Measurements from ENCODE around the gene TSHZ2. TPM values are rescaled to one million over a fixed set of nuclear protein-coding genes. Genes with fewer than 3 reads are reported as not detected.
"Not testable (repeated sequence)": the region's sequence is repeated elsewhere in the genome, so short reads cannot be mapped to it uniquely, and the experiment has no call there.

The TSHZ2 gene
- polyA plus RNA-seq, 1 donor, result 10.7 TPM

DNA sequence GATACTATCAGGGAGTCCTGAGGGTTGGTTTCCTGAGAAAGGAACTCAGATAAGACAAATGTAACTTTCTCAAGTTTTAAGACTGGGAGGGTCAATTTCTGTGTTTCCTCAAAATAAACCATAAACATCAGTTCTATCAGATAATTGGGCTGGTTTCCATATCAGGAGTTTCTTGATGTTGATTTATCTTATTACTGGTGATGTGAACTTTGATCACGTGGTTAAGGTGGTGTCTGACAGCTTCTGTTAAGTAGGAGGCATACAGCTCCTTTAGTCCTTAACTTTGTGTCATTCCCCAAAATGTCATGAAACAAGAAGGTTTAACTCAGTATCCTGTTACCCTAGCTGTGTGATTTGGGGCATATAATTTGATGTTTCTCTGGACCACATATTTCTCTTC is 476.3 kb downstream of the TSHZ2 start:
- Histone ChIP-seq H3K27me3 (ENCODE audit: control insufficient read depth, insufficient read depth, low read length) (no peaks in the 10 kb centered on the region), H3K36me3 (ENCODE audit: control insufficient read depth, insufficient read depth, low read length) (no peaks in the 10 kb centered on the region), H3K27ac (ENCODE audit: low read length) (no peak overlapping the region), H3K4me3 (ENCODE audit: low read length) (no peak overlapping the region), H3K9me3 (ENCODE audit: control insufficient read depth, low read depth, low read length) (no peaks in the 10 kb centered on the region), H3K4me1 (ENCODE audit: control insufficient read depth, insufficient read depth, low read length) (no peaks in the 10 kb centered on the region)
- no CpG with 5 or more reads among the region's 1 CpG for WGBS (ENCODE audit: insufficient coverage, low lambda C conversion rate)
- no peak for DNase-seq

DNA sequence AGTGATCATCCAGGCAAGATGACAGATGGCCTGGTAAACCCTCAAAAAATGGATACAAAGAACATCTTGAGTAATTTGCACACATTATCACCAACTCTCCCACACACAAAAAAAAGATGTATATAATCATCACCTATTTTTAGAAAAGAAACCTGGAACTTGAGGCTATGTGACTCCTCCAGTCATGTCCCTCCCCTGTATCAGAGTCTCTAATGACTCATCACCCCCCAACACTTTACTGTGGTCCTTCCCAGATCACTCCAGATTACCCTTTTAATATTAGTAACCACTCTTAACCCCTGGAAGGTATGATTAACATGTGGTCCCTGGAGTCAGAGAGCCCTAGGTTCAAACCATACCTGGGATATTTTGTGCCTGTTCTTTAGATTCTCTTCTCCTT is 476.7 kb downstream of the TSHZ2 start:
- no peak for DNase-seq
- no peak overlapping the region for H3K27ac ChIP-seq (ENCODE audit: low read length)
- H3K36me3 ChIP-seq (ENCODE audit: control insufficient read depth, insufficient read depth, low read length), result no peaks in the 10 kb centered on the region
- H3K27me3 ChIP-seq (ENCODE audit: control insufficient read depth, insufficient read depth, low read length), result no peaks in the 10 kb centered on the region
- H3K4me3 ChIP-seq (ENCODE audit: low read length), result no peak overlapping the region
- H3K4me1 ChIP-seq (ENCODE audit: control insufficient read depth, insufficient read depth, low read length), result no peaks in the 10 kb centered on the region
- no peaks in the 10 kb centered on the region for H3K9me3 ChIP-seq (ENCODE audit: control insufficient read depth, low read depth, low read length)

DNA sequence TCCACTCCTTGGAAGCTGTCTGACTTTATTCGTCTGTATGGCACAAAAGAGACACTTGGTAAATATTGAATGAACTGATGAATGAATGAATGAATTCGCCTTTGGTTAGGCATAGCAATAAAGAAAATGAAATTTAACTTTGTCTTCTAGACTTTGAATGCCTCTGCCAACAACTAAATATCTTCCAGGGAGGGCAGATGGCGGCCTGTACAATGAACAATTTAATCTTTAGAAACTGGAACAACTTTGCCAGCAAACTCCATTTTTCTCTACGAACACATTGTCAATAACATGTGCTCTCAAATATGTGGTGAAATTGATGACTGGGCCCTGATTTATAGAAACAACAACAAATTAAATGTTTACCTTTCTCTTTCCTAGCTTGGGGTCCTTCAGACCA is 480.9 kb downstream of the TSHZ2 start:
- Histone ChIP-seq H3K9me3 (ENCODE audit: control insufficient read depth, low read depth, low read length) (no peaks in the 10 kb centered on the region), H3K4me1 (ENCODE audit: control insufficient read depth, insufficient read depth, low read length) (no peaks in the 10 kb centered on the region), H3K36me3 (ENCODE audit: control insufficient read depth, insufficient read depth, low read length) (no peaks in the 10 kb centered on the region), H3K27me3 (ENCODE audit: control insufficient read depth, insufficient read depth, low read length) (no peaks in the 10 kb centered on the region), H3K27ac (ENCODE audit: low read length) (no peak overlapping the region), H3K4me3 (ENCODE audit: low read length) (no peak overlapping the region)
- no CpG with 5 or more reads among the region's 4 CpGs for WGBS (ENCODE audit: insufficient coverage, low lambda C conversion rate)
- no peak for DNase-seq

DNA sequence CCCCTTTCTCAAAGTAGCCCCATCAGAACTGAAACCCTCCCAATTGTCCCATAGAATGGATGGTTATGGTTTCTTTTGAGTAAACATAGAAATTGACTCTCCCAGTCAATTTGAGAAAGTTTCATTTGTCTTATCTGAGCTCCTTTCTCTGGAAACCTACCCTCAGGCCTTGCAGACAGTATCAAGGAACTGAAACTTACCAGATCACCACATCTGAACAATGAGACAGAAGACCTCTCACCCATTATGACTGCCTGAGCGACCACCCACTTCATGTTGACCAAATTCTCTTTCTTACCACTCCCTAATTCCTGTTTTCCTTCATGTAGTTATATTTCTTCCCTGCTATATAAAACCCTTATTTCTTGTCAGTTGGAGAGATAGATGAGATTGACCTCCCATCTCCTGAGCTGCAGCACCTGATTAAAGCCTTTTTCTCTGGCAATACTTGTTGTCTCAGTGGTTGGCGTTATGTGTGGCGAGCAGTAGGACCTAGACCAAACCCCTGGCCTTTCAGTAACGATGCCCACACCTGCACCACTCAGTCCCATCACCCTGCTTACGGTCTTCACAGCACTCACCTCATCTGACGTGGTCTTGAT is 482.6 kb downstream of the TSHZ2 start:
- H3K4me3 ChIP-seq (ENCODE audit: low read length), result no peak overlapping the region
- 100% methylated on average over 1 of the region's 6 CpGs for WGBS (ENCODE audit: insufficient coverage, low lambda C conversion rate)
- H3K27ac ChIP-seq (ENCODE audit: low read length), result no peak overlapping the region
- DNase-seq, result no peak
- H3K9me3 ChIP-seq (ENCODE audit: control insufficient read depth, low read depth, low read length), result no peaks in the 10 kb centered on the region
- no peaks in the 10 kb centered on the region for H3K4me1 ChIP-seq (ENCODE audit: control insufficient read depth, insufficient read depth, low read length)
- no peaks in the 10 kb centered on the region for H3K36me3 ChIP-seq (ENCODE audit: control insufficient read depth, insufficient read depth, low read length)
- H3K27me3 ChIP-seq (ENCODE audit: control insufficient read depth, insufficient read depth, low read length), result no peaks in the 10 kb centered on the region

DNA sequence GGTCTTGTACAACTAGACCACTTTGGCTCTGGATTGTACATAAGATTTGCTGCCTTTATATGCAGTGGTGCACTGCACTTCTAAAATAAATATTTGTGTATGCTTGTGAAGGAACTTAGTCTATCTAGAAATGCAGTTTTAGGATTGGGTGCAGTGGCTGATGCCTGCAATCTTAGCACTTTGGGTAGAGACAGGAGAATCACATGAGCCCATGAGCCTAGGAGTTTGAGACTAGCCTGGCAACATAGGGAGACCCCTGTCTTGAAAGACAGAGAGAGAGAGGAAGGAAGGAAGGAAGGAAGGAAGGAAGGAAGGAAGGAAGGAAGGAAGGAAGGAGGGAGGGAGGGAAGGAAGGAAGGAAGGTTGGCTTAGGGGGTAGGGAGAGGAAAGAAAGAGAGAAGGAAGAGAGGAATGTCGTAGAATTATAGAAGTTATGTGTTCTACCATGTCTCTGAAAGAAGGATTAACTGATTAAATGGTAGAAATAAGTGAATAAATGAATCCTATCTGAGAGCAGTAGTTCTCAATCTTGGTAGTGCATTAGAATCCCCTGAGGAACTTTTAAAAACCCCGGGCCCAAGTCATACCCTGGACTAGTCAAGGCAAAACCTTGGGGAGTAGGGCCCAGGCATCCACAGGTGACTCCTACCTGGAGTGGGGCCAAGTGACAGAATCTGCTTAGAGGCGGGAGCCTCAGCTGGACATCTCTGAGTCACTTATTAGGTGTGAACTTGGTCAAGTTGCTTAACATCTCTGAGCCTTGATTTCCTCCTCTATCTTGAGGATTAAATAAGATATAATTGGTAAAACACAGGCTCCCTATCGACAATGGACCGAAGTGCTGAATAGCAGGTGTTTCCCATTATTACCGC is 491.2 kb downstream of the TSHZ2 start:
- Histone ChIP-seq H3K4me1 (ENCODE audit: control insufficient read depth, insufficient read depth, low read length) (no peaks in the 10 kb centered on the region), H3K4me3 (ENCODE audit: low read length) (no peak overlapping the region), H3K9me3 (ENCODE audit: control insufficient read depth, low read depth, low read length) (no peaks in the 10 kb centered on the region), H3K36me3 (ENCODE audit: control insufficient read depth, insufficient read depth, low read length) (no peaks in the 10 kb centered on the region), H3K27ac (ENCODE audit: low read length) (no peak overlapping the region), H3K27me3 (ENCODE audit: control insufficient read depth, insufficient read depth, low read length) (no peaks in the 10 kb centered on the region)
- DNase-seq, result no peak
- WGBS (ENCODE audit: insufficient coverage, low lambda C conversion rate), result 80% methylated on average over 1 of the region's 6 CpGs

DNA sequence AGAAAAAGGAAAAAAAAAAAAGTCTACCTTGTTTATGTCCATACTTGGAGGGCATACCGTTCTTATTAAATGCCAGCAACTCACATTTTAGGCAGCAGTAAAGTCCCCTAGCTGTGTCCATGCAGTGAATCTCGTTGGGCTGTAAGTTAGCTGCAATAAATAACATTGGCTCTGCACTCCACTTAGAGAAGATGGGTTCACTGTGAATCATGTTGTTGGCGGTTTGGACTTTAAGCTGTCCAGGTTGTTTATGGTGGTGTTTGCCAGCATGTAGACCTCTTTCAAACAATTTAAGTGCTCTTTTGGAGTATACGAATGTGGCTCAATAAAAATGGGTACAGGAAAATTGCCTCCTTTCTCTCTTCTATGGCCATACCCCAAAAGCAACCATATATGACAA is 494.1 kb downstream of the TSHZ2 start:
- DNase-seq, result no peak
- Histone ChIP-seq H3K4me1 (ENCODE audit: control insufficient read depth, insufficient read depth, low read length) (no peaks in the 10 kb centered on the region), H3K27ac (ENCODE audit: low read length) (no peak overlapping the region), H3K36me3 (ENCODE audit: control insufficient read depth, insufficient read depth, low read length) (no peaks in the 10 kb centered on the region), H3K4me3 (ENCODE audit: low read length) (no peak overlapping the region), H3K27me3 (ENCODE audit: control insufficient read depth, insufficient read depth, low read length) (no peaks in the 10 kb centered on the region), H3K9me3 (ENCODE audit: control insufficient read depth, low read depth, low read length) (no peaks in the 10 kb centered on the region)
- 50% methylated on average over 1 of the region's 4 CpGs for WGBS (ENCODE audit: insufficient coverage, low lambda C conversion rate)

DNA sequence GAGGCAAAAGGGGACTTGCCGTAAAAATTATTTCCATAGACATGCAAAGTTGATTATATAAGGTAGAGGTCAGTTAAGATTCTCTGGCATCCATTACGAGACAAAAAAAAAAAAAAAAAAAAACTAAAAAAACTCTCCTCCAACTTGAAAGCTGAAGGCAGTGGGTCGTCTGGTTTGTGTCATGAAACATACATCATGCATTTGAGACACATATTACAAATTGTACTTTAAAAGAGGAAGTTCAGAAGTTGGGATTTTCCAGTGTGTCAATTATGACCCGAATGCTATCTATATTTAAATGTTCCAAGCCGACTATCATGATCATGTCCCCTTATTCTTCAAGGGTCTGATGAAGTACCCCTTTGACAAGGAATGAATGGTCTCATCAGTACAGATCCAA is 496.4 kb downstream of the TSHZ2 start:
- H3K27me3 ChIP-seq (ENCODE audit: control insufficient read depth, insufficient read depth, low read length), result no peaks in the 10 kb centered on the region
- no peaks in the 10 kb centered on the region for H3K9me3 ChIP-seq (ENCODE audit: control insufficient read depth, low read depth, low read length)
- no peak overlapping the region for H3K4me3 ChIP-seq (ENCODE audit: low read length)
- H3K36me3 ChIP-seq (ENCODE audit: control insufficient read depth, insufficient read depth, low read length), result no peaks in the 10 kb centered on the region
- no peaks in the 10 kb centered on the region for H3K4me1 ChIP-seq (ENCODE audit: control insufficient read depth, insufficient read depth, low read length)
- no peak overlapping the region for H3K27ac ChIP-seq (ENCODE audit: low read length)
- no CpG with 5 or more reads among the region's 5 CpGs for WGBS (ENCODE audit: insufficient coverage, low lambda C conversion rate)
- DNase-seq, result no peak

DNA sequence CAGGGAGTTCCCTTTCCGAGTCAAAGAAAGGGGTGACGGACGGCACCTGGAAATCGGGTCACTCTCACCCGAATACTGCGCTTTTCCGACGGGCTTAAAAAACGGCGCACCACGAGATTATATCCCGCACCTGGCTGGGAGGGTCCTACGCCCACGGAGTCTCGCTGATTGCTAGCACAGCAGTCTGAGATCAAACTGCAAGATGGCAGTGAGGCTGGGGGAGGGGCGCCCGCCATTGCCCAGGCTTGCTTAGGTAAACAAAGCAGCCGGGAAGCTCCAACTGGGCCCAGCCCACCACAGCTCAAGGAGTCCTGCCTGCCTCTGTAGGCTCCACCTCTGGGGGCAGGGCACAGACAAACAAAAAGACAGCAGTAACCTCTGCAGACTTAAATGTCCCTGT is 500.7 kb downstream of the TSHZ2 start:
- H3K36me3 ChIP-seq (ENCODE audit: control insufficient read depth, insufficient read depth, low read length); H3K9me3 ChIP-seq (ENCODE audit: control insufficient read depth, low read depth, low read length); H3K4me3 ChIP-seq (ENCODE audit: low read length); H3K27ac ChIP-seq (ENCODE audit: low read length); DNase-seq; H3K4me1 ChIP-seq (ENCODE audit: control insufficient read depth, insufficient read depth, low read length); H3K27me3 ChIP-seq (ENCODE audit: control insufficient read depth, insufficient read depth, low read length): not testable (repeated sequence)
- no CpG with 5 or more reads among the region's 18 CpGs for WGBS (ENCODE audit: insufficient coverage, low lambda C conversion rate)

DNA sequence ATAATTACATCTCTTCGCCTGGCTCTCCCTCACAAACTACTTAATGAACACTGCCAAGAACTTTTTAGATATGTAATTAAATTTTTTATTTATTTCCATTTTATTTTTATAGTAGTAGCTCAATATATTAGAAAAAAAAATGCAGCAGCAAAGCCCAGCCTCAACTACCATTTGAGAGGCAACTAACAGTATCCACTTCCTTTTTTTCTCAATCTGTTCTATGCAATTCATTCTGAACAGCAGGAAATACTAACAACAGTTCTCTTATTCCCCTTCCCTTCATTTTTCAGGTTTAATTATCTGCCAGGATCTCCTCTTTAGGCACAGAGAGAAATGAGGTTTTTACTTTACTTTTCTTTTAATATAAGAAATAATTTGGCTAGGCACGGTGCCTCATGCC is 508.8 kb downstream of the TSHZ2 start:
- no peaks in the 10 kb centered on the region for H3K27me3 ChIP-seq (ENCODE audit: control insufficient read depth, insufficient read depth, low read length)
- WGBS (ENCODE audit: insufficient coverage, low lambda C conversion rate), result no CpG with 5 or more reads among the region's 2 CpGs
- no peaks in the 10 kb centered on the region for H3K36me3 ChIP-seq (ENCODE audit: control insufficient read depth, insufficient read depth, low read length)
- no peak overlapping the region for H3K27ac ChIP-seq (ENCODE audit: low read length)
- H3K4me1 ChIP-seq (ENCODE audit: control insufficient read depth, insufficient read depth, low read length), result no peaks in the 10 kb centered on the region
- H3K4me3 ChIP-seq (ENCODE audit: low read length), result no peak overlapping the region
- H3K9me3 ChIP-seq (ENCODE audit: control insufficient read depth, low read depth, low read length), result no peaks in the 10 kb centered on the region
- DNase-seq, result no peak

DNA sequence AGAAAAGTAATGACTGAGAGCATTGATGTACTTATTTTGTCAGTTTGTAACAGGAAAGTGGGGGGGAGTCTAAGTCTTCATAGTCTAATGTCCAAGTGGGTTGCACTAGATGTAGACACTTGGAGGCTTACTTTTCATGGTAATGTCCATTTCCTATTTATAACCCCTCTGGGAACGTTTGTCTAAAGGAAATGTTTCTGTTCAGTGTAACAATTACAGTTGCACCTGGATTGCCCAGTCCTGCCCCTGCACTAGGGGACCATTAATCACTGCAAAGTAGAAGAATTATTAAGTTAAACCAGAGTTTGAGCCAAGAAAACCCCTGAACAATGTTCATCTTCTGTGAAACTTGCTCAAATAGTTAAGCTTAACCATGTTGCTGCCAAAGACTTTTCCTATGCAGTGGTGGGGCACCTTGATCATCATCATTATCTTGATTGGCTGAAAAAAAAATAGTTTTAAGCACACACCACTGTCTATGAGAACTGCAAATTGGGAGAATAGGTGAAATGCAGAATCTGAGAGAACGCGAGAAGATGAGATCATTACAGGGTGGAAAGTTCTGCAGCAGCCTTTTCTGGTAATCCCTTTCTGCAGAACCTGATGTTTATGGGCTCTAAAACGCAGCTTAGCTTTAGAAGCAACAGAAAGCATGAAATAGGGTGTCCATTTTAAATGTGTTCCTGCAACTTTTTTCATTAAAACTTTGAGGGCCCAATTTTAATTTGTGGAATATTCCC is 515.5 kb downstream of the TSHZ2 start:
- DNase-seq, result no peak
- WGBS (ENCODE audit: insufficient coverage, low lambda C conversion rate), result 96% methylated on average over 3 of the region's 4 CpGs
- Histone ChIP-seq H3K36me3 (ENCODE audit: control insufficient read depth, insufficient read depth, low read length) (no peaks in the 10 kb centered on the region), H3K27me3 (ENCODE audit: control insufficient read depth, insufficient read depth, low read length) (no peaks in the 10 kb centered on the region), H3K27ac (ENCODE audit: low read length) (no peak overlapping the region), H3K4me3 (ENCODE audit: low read length) (no peak overlapping the region), H3K4me1 (ENCODE audit: control insufficient read depth, insufficient read depth, low read length) (no peaks in the 10 kb centered on the region), H3K9me3 (ENCODE audit: control insufficient read depth, low read depth, low read length) (no peaks in the 10 kb centered on the region)

Data from large intestine (tissue), 3 donors.